H1 (cell line): ENCODE data around the gene ECT2L. TPM values are rescaled to one million over a fixed set of nuclear protein-coding genes. Genes with fewer than 3 reads are reported as not detected.

Experiments
- CTCF ChIA-PET: fragments of 300-600 bp; sonication (Branson Sonifier 250); formaldehyde crosslinking; loops from one replicate; lab custom pipeline; 2021; ENCODE audit not compliant: partially characterized antibody; lab: Charles Lee
- POLR2A ChIA-PET: fragments of 300-600 bp; sonication (Branson Sonifier 250); formaldehyde crosslinking; loops from one replicate; lab custom pipeline; 2021; ENCODE audit warnings: inconsistent platforms; ENCODE audit not compliant: partially characterized antibody; lab: Charles Lee
- DNase-seq, 2 experiments: peaks; one replicate each; pipeline versions ENCODE4 v3.0.0 to v3.0.0-alpha.2; 2010 to 2022; ENCODE audit warnings: low spot score in 2 of 2, low read depth in 1 of 2, mixed read lengths in 1 of 2
- FAIRE-seq: peaks from 2 replicates; lab custom pipeline; 2011; peaks lifted over from hg19 to GRCh38; lab: Jason Lieb, UNC
- H2AFZ ChIP-seq: 2 replicates; pipeline ENCODE4 v1.8.1; 2012; ENCODE audit warnings: low read length, inconsistent platforms
- H2AK5ac ChIP-seq: 2 replicates; pipeline ENCODE4 v1.6.1; 2013; ENCODE audit warnings: low read depth, low read length
- H2BK120ac ChIP-seq: replicated peaks from 2 replicates; pipeline ENCODE3; 2013; ENCODE audit warnings: low read depth, low read length, inconsistent platforms
- H2BK12ac ChIP-seq: 2 replicates; pipeline ENCODE4 v1.6.1; 2013; ENCODE audit warnings: low read depth, low read length
- H2BK15ac ChIP-seq: 2 replicates; pipeline ENCODE4 v1.6.1; 2013; ENCODE audit warnings: low read length
- H2BK20ac ChIP-seq: 2 replicates; pipeline ENCODE4 v1.6.1; 2013; ENCODE audit warnings: low read length
- H2BK5ac ChIP-seq: 2 replicates; pipeline ENCODE4 v1.6.1; 2013; ENCODE audit warnings: low read depth, low read length
- H3K14ac ChIP-seq: 2 replicates; pipeline ENCODE4 v1.6.1; 2013; ENCODE audit warnings: inconsistent platforms; ENCODE audit not compliant: insufficient read length
- H3K18ac ChIP-seq: 2 replicates; pipeline ENCODE4 v1.6.1; 2013; ENCODE audit warnings: low read length; ENCODE audit errors: extremely low read depth
- H3K23ac ChIP-seq: 2 replicates; pipeline ENCODE4 v1.6.1; 2013; ENCODE audit warnings: inconsistent platforms; ENCODE audit not compliant: insufficient read length
- H3K23me2 ChIP-seq: 2 replicates; pipeline ENCODE4 v1.6.1; 2013; ENCODE audit warnings: low read depth, low read length
- H3K27ac ChIP-seq: 2 replicates; pipeline ENCODE4 v1.6.1; 2011; ENCODE audit warnings: low read depth, low read length, inconsistent platforms
- H3K27me3 ChIP-seq, 4 experiments: replicated peaks in 1 of 4; 1 replicate in 1 of 4; 2 replicates in 3 of 4; pipeline versions ENCODE4 v1.6.1 to v1.8.1; 2011 to 2013; ENCODE audit warnings: low read length in 3 of 4, mild to moderate bottlenecking in 3 of 4, inconsistent platforms in 2 of 4, mixed read lengths in 2 of 4, moderate library complexity in 1 of 4; ENCODE audit not compliant: control insufficient read depth in 3 of 4, insufficient read depth in 3 of 4; ENCODE audit errors: extremely low read depth in 1 of 4
- H3K36me3 ChIP-seq, 4 experiments: 2 replicates each; pipeline versions ENCODE4 v1.6.1 to v1.8.1; 2011 to 2013; ENCODE audit warnings: mild to moderate bottlenecking in 4 of 4, low read length in 3 of 4, moderate library complexity in 2 of 4, control low read depth in 1 of 4, inconsistent platforms in 1 of 4; ENCODE audit not compliant: insufficient read depth in 4 of 4, control insufficient read depth in 2 of 4
- H3K4ac ChIP-seq: replicated peaks from 2 replicates; pipeline ENCODE3; 2013; ENCODE audit warnings: low read length, low read depth, mixed read lengths, inconsistent platforms; ENCODE audit not compliant: insufficient read length
- H3K4me1 ChIP-seq, 4 experiments: replicated peaks in 1 of 4; 1 replicate in 1 of 4; 2 replicates in 3 of 4; pipeline versions ENCODE4 v1.6.1 to v1.8.1; 2011 to 2013; ENCODE audit warnings: low read length in 3 of 4, inconsistent platforms in 2 of 4, mixed read lengths in 1 of 4; ENCODE audit not compliant: insufficient read depth in 4 of 4, control insufficient read depth in 3 of 4
- H3K4me2 ChIP-seq, 2 experiments: 2 replicates each; pipeline versions ENCODE4 v1.6.1 to v1.8.1; 2011 to 2013; ENCODE audit warnings: low read depth in 2 of 2, low read length in 2 of 2, control low read depth in 1 of 2, inconsistent platforms in 1 of 2, mild to moderate bottlenecking in 1 of 2; ENCODE audit not compliant: insufficient read depth in 1 of 2
- H3K4me3 ChIP-seq, 4 experiments: fragments of 200-600, 300-600 bp in 1 of 4; sonication (generic), shearing (Covaris generic), sonication (Bioruptor Twin) in 1 of 4; 2 replicates each; pipeline versions ENCODE4 v1.5.1 to v1.8.1; 2011 to 2016; ENCODE audit warnings: low read length in 4 of 4, low read depth in 3 of 4, control low read depth in 2 of 4, inconsistent platforms in 2 of 4, mild to moderate bottlenecking in 2 of 4, mixed read lengths in 1 of 4, moderate library complexity in 1 of 4; ENCODE audit not compliant: insufficient read depth in 2 of 4; ENCODE audit errors: extremely low read depth in 1 of 4
- H3K56ac ChIP-seq: replicated peaks from 2 replicates; pipeline ENCODE3; 2013; ENCODE audit warnings: low read depth, mild to moderate bottlenecking, mixed read lengths, low read length, inconsistent platforms; ENCODE audit not compliant: insufficient read length
- H3K79me1 ChIP-seq: 2 replicates; pipeline ENCODE4 v1.6.1; 2013; ENCODE audit warnings: low read depth, low read length, control low read depth
- H3K79me2 ChIP-seq, 2 experiments: 2 replicates each; pipeline versions ENCODE4 v1.6.1 to v1.8.1; 2012 to 2013; ENCODE audit warnings: low read length in 2 of 2, mild to moderate bottlenecking in 2 of 2, inconsistent platforms in 1 of 2; ENCODE audit not compliant: insufficient read depth in 2 of 2, control insufficient read depth in 1 of 2
- H3K9ac ChIP-seq, 4 experiments: replicated peaks in 1 of 4; 1 replicate in 1 of 4; 2 replicates in 3 of 4; pipeline versions ENCODE4 v1.6.1 to v1.8.1; 2011 to 2013; ENCODE audit warnings: low read depth in 3 of 4, low read length in 3 of 4, control low read depth in 2 of 4, mild to moderate bottlenecking in 2 of 4, moderate library complexity in 2 of 4, inconsistent platforms in 1 of 4; ENCODE audit errors: extremely low read depth in 1 of 4
- H3K9me3 ChIP-seq, 2 experiments: 2 replicates each; pipeline versions ENCODE4 v1.6.1 to v1.8.1; 2012 to 2013; ENCODE audit warnings: mild to moderate bottlenecking in 2 of 2, moderate library complexity in 2 of 2, control low read depth in 1 of 2, inconsistent platforms in 1 of 2, low read depth in 1 of 2, low read length in 1 of 2, mixed read lengths in 1 of 2; ENCODE audit not compliant: insufficient read depth in 2 of 2
- H4K20me1 ChIP-seq, 2 experiments: replicated peaks in 1 of 2; 2 replicates each; pipeline versions ENCODE3 to v1.8.1; 2011 to 2013; ENCODE audit warnings: inconsistent platforms in 2 of 2, low read length in 2 of 2, mild to moderate bottlenecking in 1 of 2; ENCODE audit not compliant: insufficient read depth in 2 of 2, control insufficient read depth in 1 of 2
- H4K5ac ChIP-seq: 2 replicates; pipeline ENCODE4 v1.6.1; 2013; ENCODE audit warnings: low read length, low read depth, mixed read lengths, inconsistent platforms; ENCODE audit not compliant: insufficient read length
- H4K8ac ChIP-seq: 2 replicates; pipeline ENCODE4 v1.8.0; 2013; ENCODE audit warnings: mild to moderate bottlenecking, moderate library complexity, low read length, inconsistent platforms; ENCODE audit not compliant: insufficient read depth; ENCODE audit errors: extremely low read depth
- H4K91ac ChIP-seq: replicated peaks from 2 replicates; pipeline ENCODE3; 2013; ENCODE audit warnings: low read length, mixed read lengths, inconsistent platforms; ENCODE audit not compliant: insufficient read length
- BRCA1 ChIP-seq: IDR thresholded peaks from 2 replicates; pipeline ENCODE4 v1.6.1; 2012; ENCODE audit warnings: low read depth, low read length, improper control_type of control experiment
- CBX5 ChIP-seq: fragments of 300-800, 300-1000 bp; sonication (generic); IDR thresholded peaks from 2 replicates; pipeline ENCODE4 v1.7.1; 2016; ENCODE audit warnings: antibody characterized with exemption, low read length, low read depth
- CBX8 ChIP-seq: fragments of 300-800, 300-1000 bp; sonication (generic); IDR thresholded peaks from 2 replicates; pipeline ENCODE4 v1.7.1; 2016; ENCODE audit warnings: low read depth, low read length, borderline replicate concordance
- CHD1 ChIP-seq: IDR thresholded peaks from 2 replicates; pipeline ENCODE4 v1.6.1; 2012; ENCODE audit warnings: low read depth, low read length, improper control_type of control experiment
- JUN ChIP-seq: IDR thresholded peaks from 2 replicates; pipeline ENCODE4 v1.6.1; 2011; ENCODE audit warnings: low read depth, mild to moderate bottlenecking, improper control_type of control experiment, low read length
- POLR2A ChIP-seq, 2 experiments: IDR thresholded peaks; 1 replicate in 1 of 2; 2 replicates in 1 of 2; pipeline ENCODE4 v1.6.1; 2011; ENCODE audit warnings: low read depth in 2 of 2, low read length in 2 of 2, mild to moderate bottlenecking in 2 of 2; ENCODE audit errors: control extremely low read depth in 1 of 2
- SP2 ChIP-seq: IDR thresholded peaks from 2 replicates; pipeline ENCODE4 v1.6.1; 2012; ENCODE audit warnings: mild to moderate bottlenecking, low read length, inconsistent platforms
- TAF1 ChIP-seq: IDR thresholded peaks from 2 replicates; pipeline ENCODE4 v1.6.1; 2011; ENCODE audit warnings: mild to moderate bottlenecking, low read depth, low read length
- TBP ChIP-seq: IDR thresholded peaks from 2 replicates; pipeline ENCODE4 v1.6.1; 2011; ENCODE audit warnings: low read depth, low read length, improper control_type of control experiment
- YY1 ChIP-seq: IDR thresholded peaks from 2 replicates; pipeline ENCODE4 v1.6.1; 2011; ENCODE audit warnings: low read depth, mild to moderate bottlenecking, low read length
- ZNF274 ChIP-seq: IDR thresholded peaks from 2 replicates; pipeline ENCODE4 v1.7.0; 2012; ENCODE audit warnings: low read length, borderline replicate concordance; ENCODE audit errors: extremely low read depth
- WGBS, 2 experiments: shearing (Covaris generic) in 1 of 2; methylation state at CpG; one replicate each; pipeline versions ENCODE4 v1.1.6 to v1.1.7; 2013 to 2015; ENCODE audit warnings: low lambda C conversion rate in 2 of 2, mixed read lengths in 2 of 2, inconsistent platforms in 1 of 2, low coverage in 1 of 2, missing lambda C conversion rate in 1 of 2; ENCODE audit not compliant: insufficient replicate concordance in 2 of 2, insufficient coverage in 1 of 2, insufficient read length in 1 of 2; ENCODE audit errors: extremely low coverage in 1 of 2, missing lambda C conversion rate in 1 of 2; 5-methylcytosine and 5-hydroxymethylcytosine counted together
- polyA plus RNA-seq, 7 experiments: library from polyadenylated mRNA; depleted of rRNA in 3 of 7; stranded (reverse) in 5 of 7; unstranded in 2 of 7; fragments of >200 nt in 5 of 7; fragments of 200-250 nt in 2 of 7; gene quantifications; 1 replicate in 5 of 7; 2 replicates in 1 of 7; 4 replicates in 1 of 7; pipeline versions ENCODE4 v1.2.1 to v1.2.3, GENCODE V29; 2011 to 2013; ENCODE audit warnings: missing spikeins in 2 of 7, mixed read lengths in 2 of 7
- total RNA-seq: library from RNA; stranded (reverse); fragmentation: NEBNext Ultra II Directional; extraction: Animal tissue kit (Norgen Biotek cat#: 25700); gene quantifications from 2 replicates; pipeline ENCODE4 v1.2.1, GENCODE V29; 2021
- TF ChIP-seq, protein P1 (sequence below): IDR thresholded peaks from 2 replicates; pipeline ENCODE4 v1.6.1; 2011; ENCODE audit warnings: low read length, improper control_type of control experiment
- TF ChIP-seq, protein P2 (sequence below): IDR thresholded peaks from 2 replicates; pipeline ENCODE4 v1.6.1; 2012; ENCODE audit warnings: low read length, inconsistent platforms

ECT2L gene
- total and polyA plus RNA-seq, 2 of the 8 experiments (the other 6 are each of a cell fraction or from before 2014, with no cell fraction given): not detected

DNA sequence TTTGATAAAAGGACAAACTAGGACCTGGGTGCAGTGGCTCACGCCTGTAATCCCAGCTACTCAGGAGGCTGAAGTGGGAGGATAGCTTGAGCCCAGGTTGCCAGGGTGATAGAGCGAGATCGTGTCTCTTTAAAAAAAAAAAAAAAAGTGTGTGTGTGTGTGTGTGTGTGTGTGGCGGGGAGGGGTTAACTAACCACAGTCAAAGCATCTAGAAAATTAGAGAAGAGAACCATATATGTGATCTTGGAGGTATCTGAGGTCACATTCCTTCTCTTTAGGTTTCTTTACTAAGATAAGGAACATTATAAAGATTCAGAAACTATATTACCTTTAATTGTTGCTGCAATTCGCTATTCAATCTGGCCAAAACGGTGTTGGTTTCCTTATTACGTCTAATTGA is 111.3 kb downstream of the ECT2L start:
- no peak overlapping the region for H3K27ac ChIP-seq
- no peak overlapping the region for H2AFZ ChIP-seq
- H2AK5ac ChIP-seq: no peak overlapping the region
- ChIA-PET CTCF (no interaction called here), POLR2A (no interaction called here)
- H2BK5ac ChIP-seq: no peak overlapping the region
- no peaks in the 10 kb centered on the region for H3K9me3 ChIP-seq
- no peaks in the 10 kb centered on the region for H3K27me3 ChIP-seq
- no peak overlapping the region for H4K8ac ChIP-seq
- H3K79me1 ChIP-seq: no peaks in the 10 kb centered on the region
- no peak overlapping the region for H3K14ac ChIP-seq
- DNase-seq: no peak
- no peak overlapping the region for H2BK15ac ChIP-seq
- no peaks in the 10 kb centered on the region for H3K79me2 ChIP-seq
- H3K4me2 ChIP-seq: no peak overlapping the region
- H2BK120ac ChIP-seq: no peak overlapping the region
- 86% methylated on average over 7 of the region's 7 CpGs; no CpG with 5 or more reads in 1 of the 2 experiments for WGBS, 2 experiments
- no peak overlapping the region for H4K91ac ChIP-seq
- H3K36me3 ChIP-seq: peaks cover 6 to 89% (median 35%) of the 10 kb centered on the region in 4 experiments
- no peak overlapping the region for H3K18ac ChIP-seq
- no peaks in the 10 kb centered on the region; the same call in 1 of the 2 replicates for H3K23me2 ChIP-seq
- no peaks in the 10 kb centered on the region for H3K4me1 ChIP-seq
- no peak overlapping the region for H4K5ac ChIP-seq
- no peak overlapping the region for H3K56ac ChIP-seq
- H3K9ac ChIP-seq: no peak overlapping the region
- H4K20me1 ChIP-seq: peaks cover 0 to 2% of the 10 kb centered on the region in 2 experiments
- no peak for FAIRE-seq
- no peak overlapping the region for H3K4me3 ChIP-seq
- no peak overlapping the region for H2BK12ac ChIP-seq
- no peak overlapping the region for H2BK20ac ChIP-seq
- no peak overlapping the region for H3K4ac ChIP-seq
- no peak overlapping the region for H3K23ac ChIP-seq
- TF ChIP-seq JUN (no peak), YY1 (no peak), CBX8 (no peak), CBX5 (no peak), ZNF274 (no peak), TAF1 (no peak), CHD1 (no peak), BRCA1 (no peak), TBP (no peak), POLR2A (IDR thresholded peaks at IDR 0.05; ENCODE audit: control extremely low read depth in 1 of 2, low read depth in 2 of 2, low read length in 2 of 2) (no peak), SP2 (no peak)
- TF ChIP-seq, protein P1, sequence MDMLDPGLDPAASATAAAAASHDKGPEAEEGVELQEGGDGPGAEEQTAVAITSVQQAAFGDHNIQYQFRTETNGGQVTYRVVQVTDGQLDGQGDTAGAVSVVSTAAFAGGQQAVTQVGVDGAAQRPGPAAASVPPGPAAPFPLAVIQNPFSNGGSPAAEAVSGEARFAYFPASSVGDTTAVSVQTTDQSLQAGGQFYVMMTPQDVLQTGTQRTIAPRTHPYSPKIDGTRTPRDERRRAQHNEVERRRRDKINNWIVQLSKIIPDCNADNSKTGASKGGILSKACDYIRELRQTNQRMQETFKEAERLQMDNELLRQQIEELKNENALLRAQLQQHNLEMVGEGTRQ: no peak
- TF ChIP-seq, protein P2, sequence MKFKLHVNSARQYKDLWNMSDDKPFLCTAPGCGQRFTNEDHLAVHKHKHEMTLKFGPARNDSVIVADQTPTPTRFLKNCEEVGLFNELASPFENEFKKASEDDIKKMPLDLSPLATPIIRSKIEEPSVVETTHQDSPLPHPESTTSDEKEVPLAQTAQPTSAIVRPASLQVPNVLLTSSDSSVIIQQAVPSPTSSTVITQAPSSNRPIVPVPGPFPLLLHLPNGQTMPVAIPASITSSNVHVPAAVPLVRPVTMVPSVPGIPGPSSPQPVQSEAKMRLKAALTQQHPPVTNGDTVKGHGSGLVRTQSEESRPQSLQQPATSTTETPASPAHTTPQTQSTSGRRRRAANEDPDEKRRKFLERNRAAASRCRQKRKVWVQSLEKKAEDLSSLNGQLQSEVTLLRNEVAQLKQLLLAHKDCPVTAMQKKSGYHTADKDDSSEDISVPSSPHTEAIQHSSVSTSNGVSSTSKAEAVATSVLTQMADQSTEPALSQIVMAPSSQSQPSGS: no peak
